ENCODE data around the gene STBD1.

- TF ChIP-seq, protein P1, sequence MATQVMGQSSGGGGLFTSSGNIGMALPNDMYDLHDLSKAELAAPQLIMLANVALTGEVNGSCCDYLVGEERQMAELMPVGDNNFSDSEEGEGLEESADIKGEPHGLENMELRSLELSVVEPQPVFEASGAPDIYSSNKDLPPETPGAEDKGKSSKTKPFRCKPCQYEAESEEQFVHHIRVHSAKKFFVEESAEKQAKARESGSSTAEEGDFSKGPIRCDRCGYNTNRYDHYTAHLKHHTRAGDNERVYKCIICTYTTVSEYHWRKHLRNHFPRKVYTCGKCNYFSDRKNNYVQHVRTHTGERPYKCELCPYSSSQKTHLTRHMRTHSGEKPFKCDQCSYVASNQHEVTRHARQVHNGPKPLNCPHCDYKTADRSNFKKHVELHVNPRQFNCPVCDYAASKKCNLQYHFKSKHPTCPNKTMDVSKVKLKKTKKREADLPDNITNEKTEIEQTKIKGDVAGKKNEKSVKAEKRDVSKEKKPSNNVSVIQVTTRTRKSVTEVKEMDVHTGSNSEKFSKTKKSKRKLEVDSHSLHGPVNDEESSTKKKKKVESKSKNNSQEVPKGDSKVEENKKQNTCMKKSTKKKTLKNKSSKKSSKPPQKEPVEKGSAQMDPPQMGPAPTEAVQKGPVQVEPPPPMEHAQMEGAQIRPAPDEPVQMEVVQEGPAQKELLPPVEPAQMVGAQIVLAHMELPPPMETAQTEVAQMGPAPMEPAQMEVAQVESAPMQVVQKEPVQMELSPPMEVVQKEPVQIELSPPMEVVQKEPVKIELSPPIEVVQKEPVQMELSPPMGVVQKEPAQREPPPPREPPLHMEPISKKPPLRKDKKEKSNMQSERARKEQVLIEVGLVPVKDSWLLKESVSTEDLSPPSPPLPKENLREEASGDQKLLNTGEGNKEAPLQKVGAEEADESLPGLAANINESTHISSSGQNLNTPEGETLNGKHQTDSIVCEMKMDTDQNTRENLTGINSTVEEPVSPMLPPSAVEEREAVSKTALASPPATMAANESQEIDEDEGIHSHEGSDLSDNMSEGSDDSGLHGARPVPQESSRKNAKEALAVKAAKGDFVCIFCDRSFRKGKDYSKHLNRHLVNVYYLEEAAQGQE (IDR thresholded peaks at IDR 0.05; ENCODE audit: low read depth): no peak
- no peak for TF ChIP-seq EP300 (IDR thresholded peaks at IDR 0.05; ENCODE audit: borderline replicate concordance)
Observed at GRCh38 chr4:76292730-76293129, 13.8 kb upstream of the STBD1 start.
